Liver (tissue), 9 donors: Measurements from ENCODE around the gene ADSS2. TPM values are rescaled to one million over a fixed set of nuclear protein-coding genes. Genes with fewer than 3 reads are reported as not detected.

Experiments
- DNase-seq: peaks from one replicate; pipeline ENCODE4 v3.0.0-alpha.2; 2017; ENCODE audit warnings: low spot score
- H3K27ac ChIP-seq, 2 donors: one replicate each; pipeline ENCODE4 v1.7.0; 2013; ENCODE audit warnings: inconsistent platforms in 2 of 2, low read length in 2 of 2, control low read depth in 1 of 2, low read depth in 1 of 2, mild to moderate bottlenecking in 1 of 2
- H3K27me3 ChIP-seq, 4 donors: one replicate each; pipeline versions ENCODE4 v1.6.1 to v1.7.0; 2013; ENCODE audit warnings: low read length in 3 of 4, inconsistent platforms in 1 of 4, mild to moderate bottlenecking in 1 of 4, moderate library complexity in 1 of 4; ENCODE audit not compliant: control insufficient read depth in 4 of 4, insufficient read depth in 4 of 4
- H3K36me3 ChIP-seq, 4 donors: one replicate each; pipeline versions ENCODE4 v1.6.1 to v1.7.0; 2013; ENCODE audit warnings: low read length in 3 of 4, mild to moderate bottlenecking in 3 of 4, low read depth in 1 of 4, moderate library complexity in 1 of 4; ENCODE audit not compliant: control insufficient read depth in 4 of 4, insufficient read depth in 3 of 4
- H3K4me1 ChIP-seq, 4 donors: one replicate each; pipeline versions ENCODE4 v1.6.1 to v1.7.0; 2013; ENCODE audit warnings: low read length in 3 of 4, mild to moderate bottlenecking in 3 of 4, moderate library complexity in 1 of 4; ENCODE audit not compliant: control insufficient read depth in 4 of 4, insufficient read depth in 4 of 4
- H3K4me3 ChIP-seq, 3 donors: one replicate each; pipeline versions ENCODE4 v1.6.1 to v1.7.0; 2013; ENCODE audit warnings: low read length in 3 of 3, control low read depth in 1 of 3, low read depth in 1 of 3, mild to moderate bottlenecking in 1 of 3
- H3K9ac ChIP-seq, 2 donors: one replicate each; pipeline ENCODE4 v1.7.0; 2013; ENCODE audit warnings: low read length in 2 of 2, mild to moderate bottlenecking in 2 of 2, moderate library complexity in 2 of 2, control low read depth in 1 of 2, low read depth in 1 of 2
- H3K9me3 ChIP-seq, 4 donors: one replicate each; pipeline versions ENCODE4 v1.6.1 to v1.7.0; 2013; ENCODE audit warnings: low read length in 3 of 4; ENCODE audit not compliant: control insufficient read depth in 4 of 4
- ATF3 ChIP-seq: IDR thresholded peaks from 2 replicates; pipeline ENCODE4 v1.6.1; 2016; ENCODE audit warnings: antibody characterized with exemption
- CTCF ChIP-seq: fragments of 150-350 bp; IDR thresholded peaks from 2 replicates; pipeline ENCODE4 v1.5.1; 2017; ENCODE audit warnings: improper control_type of control experiment, low read depth, low read length; ENCODE audit not compliant: missing input control
- FOXA1 ChIP-seq: IDR thresholded peaks from 2 replicates; pipeline ENCODE4 v1.6.1; 2016; ENCODE audit warnings: antibody characterized with exemption
- GABPA ChIP-seq, 2 donors: IDR thresholded peaks in 1 of 2; conservative IDR thresholded peaks in 1 of 2; 2 replicates each; pipeline ENCODE4 v1.6.1; 2016; ENCODE audit warnings: antibody characterized with exemption in 2 of 2, mild to moderate bottlenecking in 1 of 2, moderate library complexity in 1 of 2
- HNF4G ChIP-seq: IDR thresholded peaks from 2 replicates; pipeline ENCODE4 v1.6.1; 2016; ENCODE audit warnings: antibody characterized with exemption
- JUND ChIP-seq, 2 donors: IDR thresholded peaks; 2 replicates each; pipeline ENCODE4 v1.6.1; 2016; ENCODE audit warnings: antibody characterized with exemption in 2 of 2
- MAX ChIP-seq: IDR thresholded peaks from 2 replicates; pipeline ENCODE4 v1.6.1; 2016; ENCODE audit warnings: antibody characterized with exemption
- NR2F2 ChIP-seq: IDR thresholded peaks from 2 replicates; pipeline ENCODE4 v1.6.1; 2016; ENCODE audit warnings: antibody characterized with exemption
- RAD21 ChIP-seq, 2 donors: IDR thresholded peaks; 2 replicates each; pipeline ENCODE4 v1.6.1; 2016; ENCODE audit warnings: antibody characterized with exemption in 2 of 2, mild to moderate bottlenecking in 2 of 2
- REST ChIP-seq: IDR thresholded peaks from 2 replicates; pipeline ENCODE4 v1.6.1; 2016; ENCODE audit warnings: antibody characterized with exemption, mild to moderate bottlenecking
- TAF1 ChIP-seq: conservative IDR thresholded peaks from 2 replicates; pipeline ENCODE4 v1.6.1; 2016; ENCODE audit warnings: antibody characterized with exemption, mild to moderate bottlenecking
- YY1 ChIP-seq: IDR thresholded peaks from 2 replicates; pipeline ENCODE4 v1.6.1; 2016; ENCODE audit warnings: antibody characterized with exemption, mild to moderate bottlenecking
- WGBS: extraction: QIAGEN DNeasy Blood & Tissue Kit; methylation state at CpG from one replicate; pipeline ENCODE4 v1.1.7; 2013; 5-methylcytosine and 5-hydroxymethylcytosine counted together
- polyA plus RNA-seq, 2 donors: library from polyadenylated mRNA; stranded (reverse) in 1 of 2; unstranded in 1 of 2; fragments of 200-250 nt in 1 of 2; fragments of >200 nt in 1 of 2; fragmentation: Nextera tagmentation in 1 of 2; extraction: Ambion mirVana in 1 of 2; gene quantifications; one replicate each; pipeline versions ENCODE4 v1.2.1 to v1.2.3, GENCODE V29; 2013 to 2015
- total RNA-seq, 2 donors: library from RNA; depleted of rRNA; stranded (reverse); fragments of >200 nt; gene quantifications; one replicate each; pipeline ENCODE4 v1.2.3, GENCODE V29; 2014
- donor health status: healthy.
- donor health status: healthy.
- donor health status: healthy.
- donor health status: healthy.
- donor health status: healthy.

Gene ADSS2
- total and polyA plus RNA-seq, 4 donors = 7.3 to 17.3 (median 12.6) TPM

- H3K9ac ChIP-seq = no peak overlapping the region
- no peak for TF ChIP-seq MAX
- TF ChIP-seq ATF3 = no peak
- no peak for TF ChIP-seq GABPA (IDR thresholded peaks at IDR 0.05 in 1 of 2, conservative IDR thresholded peaks at IDR 0.05 in 1 of 2)
- TF ChIP-seq TAF1 = no peak
- no peak for TF ChIP-seq REST
- TF ChIP-seq CTCF = no peak
- TF ChIP-seq FOXA1 = no peak
- WGBS = 76% methylated on average over 5 of the region's 5 CpGs
- no peaks in the 10 kb centered on the region for H3K4me1 ChIP-seq
- H3K4me3 ChIP-seq = no peak overlapping the region
- H3K27me3 ChIP-seq = no peaks in the 10 kb centered on the region
- H3K9me3 ChIP-seq = peaks cover 0 to under 1% (median under 1%) of the 10 kb centered on the region in 4 donors
- H3K27ac ChIP-seq = no peak overlapping the region
- no peak for DNase-seq
- no peaks in the 10 kb centered on the region for H3K36me3 ChIP-seq
Measured at GRCh38 chr1:244395965-244396364, 55.7 kb downstream of the ADSS2 start.

- H3K9me3 ChIP-seq = no peaks in the 10 kb centered on the region
- no peak overlapping the region for H3K27ac ChIP-seq
- DNase-seq = no peak
- WGBS = 91% methylated on average over 15 of the region's 15 CpGs
- no peak overlapping the region for H3K9ac ChIP-seq
- no peaks in the 10 kb centered on the region for H3K36me3 ChIP-seq
- H3K4me3 ChIP-seq = no peak overlapping the region
- H3K4me1 ChIP-seq = no peaks in the 10 kb centered on the region
- TF ChIP-seq YY1 = no peak
- no peak for TF ChIP-seq JUND (IDR thresholded peaks at IDR 0.05)
- TF ChIP-seq TAF1 = no peak
- TF ChIP-seq NR2F2 = no peak
- no peak for TF ChIP-seq RAD21 (IDR thresholded peaks at IDR 0.05)
- TF ChIP-seq GABPA (IDR thresholded peaks at IDR 0.05 in 1 of 2, conservative IDR thresholded peaks at IDR 0.05 in 1 of 2) = no peak
- no peak for TF ChIP-seq CTCF
- no peak for TF ChIP-seq HNF4G
- no peaks in the 10 kb centered on the region for H3K27me3 ChIP-seq
Measured at GRCh38 chr1:244394826-244395765, 56.6 kb downstream of the ADSS2 start.
